M059J (cell line): ENCODE results near the gene TIA1. TPM values are rescaled to one million over a fixed set of nuclear protein-coding genes. Genes with fewer than 3 reads are reported as not detected.
"Not testable (repeated sequence)": the region's sequence is repeated elsewhere in the genome, so short reads cannot be mapped to it uniquely, and the experiment has no call there.

Source experiments
- DNase-seq: peaks from one replicate; pipeline ENCODE4 v3.0.0-alpha.2; 2012; ENCODE audit warnings: low read depth
- total RNA-seq: library from RNA; depleted of rRNA; stranded (reverse); fragments of >200 nt; shearing (Covaris generic); gene quantifications from 2 replicates; pipeline ENCODE4 v1.2.3, GENCODE V29; 2014; rRNA removed

The TIA1 gene, protein sequence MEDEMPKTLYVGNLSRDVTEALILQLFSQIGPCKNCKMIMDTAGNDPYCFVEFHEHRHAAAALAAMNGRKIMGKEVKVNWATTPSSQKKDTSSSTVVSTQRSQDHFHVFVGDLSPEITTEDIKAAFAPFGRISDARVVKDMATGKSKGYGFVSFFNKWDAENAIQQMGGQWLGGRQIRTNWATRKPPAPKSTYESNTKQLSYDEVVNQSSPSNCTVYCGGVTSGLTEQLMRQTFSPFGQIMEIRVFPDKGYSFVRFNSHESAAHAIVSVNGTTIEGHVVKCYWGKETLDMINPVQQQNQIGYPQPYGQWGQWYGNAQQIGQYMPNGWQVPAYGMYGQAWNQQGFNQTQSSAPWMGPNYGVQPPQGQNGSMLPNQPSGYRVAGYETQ
- 52.4 and 64.5 TPM in 2 replicates for total RNA-seq

- peak; percentile 97 for DNase-seq
Observed at GRCh38 chr2:70248181-70248847, at the start of gene TIA1. TIA1 (minus strand) TSS chr2:70248628; CDS start chr2:70248430, 198 bp downstream.

DNA sequence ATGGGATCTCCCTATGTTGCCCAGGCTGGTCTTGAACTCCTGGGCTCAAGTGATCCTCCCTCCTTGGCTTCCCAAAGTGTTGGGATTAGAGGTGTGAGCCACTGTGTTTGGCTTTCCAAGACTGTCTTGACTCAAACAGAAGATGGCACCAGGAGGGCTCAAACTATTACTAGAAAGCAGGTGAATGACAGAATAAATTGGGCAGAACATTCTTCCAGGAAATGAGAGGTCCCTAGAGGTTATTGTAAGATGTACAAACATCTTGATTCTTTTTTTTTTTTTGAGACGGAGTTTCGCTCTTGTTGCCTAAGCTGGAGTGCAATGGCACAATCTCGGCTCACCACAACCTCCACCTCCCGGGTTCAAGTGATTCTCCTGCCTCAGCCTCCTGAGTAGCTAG lies 49.4 kb upstream of the TIA1 start:
- DNase-seq, result not testable (repeated sequence)

DNA sequence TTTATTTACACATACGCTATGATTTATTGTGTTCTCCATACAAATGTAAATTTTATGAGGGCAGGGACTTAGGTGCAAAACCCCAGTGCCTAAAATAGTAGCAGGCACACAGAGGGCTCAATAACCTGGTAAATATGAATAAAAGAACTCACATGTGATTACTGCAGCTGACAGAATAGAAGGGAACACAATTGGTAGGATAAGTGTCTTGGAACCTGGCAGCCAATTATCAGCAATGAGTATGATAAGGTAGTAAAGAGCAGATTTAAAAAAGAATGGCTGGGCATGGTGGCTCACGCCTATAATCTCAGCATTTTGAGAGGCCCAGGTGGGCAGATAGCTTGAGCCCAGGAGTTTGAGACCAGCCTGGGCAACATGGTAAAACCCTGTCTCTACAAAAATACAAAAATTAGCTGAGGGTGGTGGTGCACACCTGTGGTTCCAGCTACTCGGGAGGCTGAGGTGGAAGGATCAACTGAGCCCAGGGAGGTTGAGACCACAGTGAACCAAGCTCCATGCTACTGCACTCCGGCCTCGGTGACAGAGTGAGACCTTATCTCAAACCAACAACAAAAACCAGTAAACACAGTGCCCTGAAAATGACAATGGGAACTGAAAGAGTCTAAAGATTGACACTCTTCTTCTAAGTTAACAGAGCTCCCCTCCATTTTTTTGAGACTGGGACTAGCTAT lies 35.2 kb upstream of the TIA1 start:
- DNase-seq, result no peak

GRCh38 chr2:70282439-70282838 lies 34.0 kb upstream of the TIA1 start:
- no peak for DNase-seq

GRCh38 chr2:70280242-70280798 lies 31.9 kb upstream of the TIA1 start:
- DNase-seq, result no peak

DNA sequence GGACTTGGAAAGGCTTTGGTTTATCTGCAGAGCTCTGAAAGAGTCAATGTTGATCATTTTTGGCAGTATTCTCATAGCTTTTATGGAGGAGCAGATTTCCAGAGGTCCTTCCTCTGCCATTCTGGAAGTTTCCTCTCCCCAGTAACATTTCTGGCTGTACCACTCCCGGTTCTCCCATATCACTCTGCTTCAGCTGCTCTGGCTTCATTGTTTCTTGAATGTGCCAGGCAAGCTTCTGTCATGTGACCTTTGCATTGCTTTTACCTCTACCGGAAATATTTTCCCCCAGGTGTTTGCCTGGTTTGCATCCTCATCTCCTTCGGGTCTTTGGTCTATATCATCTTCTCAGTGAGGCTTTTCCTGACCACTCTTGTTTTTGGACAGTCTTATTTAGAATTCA lies 21.9 kb upstream of the TIA1 start:
- no peak for DNase-seq

- DNase-seq, result not testable (repeated sequence)
Observed at GRCh38 chr2:70269422-70270302, 21.2 kb upstream of the TIA1 start.

DNA sequence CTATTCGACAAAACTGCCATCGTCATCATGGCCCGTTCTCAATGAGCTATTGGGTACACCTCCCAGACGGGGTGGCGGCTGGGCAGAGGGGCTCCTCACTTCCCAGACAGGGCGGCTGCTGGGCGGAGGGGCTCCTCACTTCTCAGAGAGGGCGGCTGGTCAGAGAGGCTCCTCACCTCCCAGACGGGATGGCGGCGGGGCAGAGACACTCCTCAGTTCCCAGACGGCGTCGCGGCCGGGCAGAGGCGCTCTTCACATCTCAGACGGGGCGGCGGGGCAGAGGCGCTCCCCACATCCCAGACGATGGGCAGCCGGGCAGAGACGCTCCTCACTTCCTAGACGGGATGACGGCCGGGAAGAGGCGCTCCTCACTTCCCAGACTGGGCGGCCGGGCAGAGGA lies 18.5 kb upstream of the TIA1 start:
- DNase-seq, result not testable (repeated sequence)

DNA sequence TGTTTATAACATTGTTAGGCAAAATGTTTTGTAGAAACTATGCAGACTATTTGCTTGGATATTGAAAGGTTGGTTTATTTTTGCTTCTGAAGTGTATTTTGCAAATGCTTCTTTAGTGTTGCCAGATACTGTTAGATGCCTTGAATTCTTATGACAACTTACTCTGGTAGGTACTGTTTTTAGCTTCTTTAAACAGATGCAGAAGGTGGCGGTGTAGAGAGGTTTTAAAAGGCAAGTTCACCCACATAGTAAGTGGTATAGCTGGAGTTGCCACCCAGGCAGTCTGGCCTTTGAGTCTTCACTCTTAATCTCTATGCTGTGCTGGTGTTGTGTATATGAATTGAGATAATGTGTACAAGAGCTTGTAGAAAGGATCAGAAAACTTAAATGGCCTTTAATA lies 13.1 kb upstream of the TIA1 start:
- DNase-seq, result no peak

DNA sequence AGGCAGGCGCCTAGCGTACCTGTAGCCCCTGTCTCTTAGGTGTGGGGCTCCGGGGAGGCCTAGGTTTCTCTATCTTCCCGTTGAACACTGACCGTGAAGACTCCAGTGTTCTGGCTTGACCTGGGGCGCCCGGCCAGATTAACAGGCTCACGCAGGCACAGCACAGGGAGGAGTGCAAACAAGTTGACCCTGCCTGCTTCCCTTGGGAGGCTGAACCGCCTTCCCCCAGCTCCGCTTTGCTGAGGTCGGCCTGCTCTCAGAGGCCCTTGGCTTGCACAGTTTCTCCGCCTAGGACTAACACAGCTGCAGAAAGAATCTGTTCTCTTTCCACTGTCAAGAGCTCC lies 10.1 kb upstream of the TIA1 start:
- DNase-seq, result peak; percentile 9

GRCh38 chr2:70255637-70256314 lies 7.3 kb upstream of the TIA1 start:
- DNase-seq, result no peak

GRCh38 chr2:70250434-70250833 lies 2.0 kb upstream of the TIA1 start:
- DNase-seq, result no peak

- peak; percentile 33 for DNase-seq
Observed at GRCh38 chr2:70247364-70248180, 856 bp downstream of the TIA1 start.

DNA sequence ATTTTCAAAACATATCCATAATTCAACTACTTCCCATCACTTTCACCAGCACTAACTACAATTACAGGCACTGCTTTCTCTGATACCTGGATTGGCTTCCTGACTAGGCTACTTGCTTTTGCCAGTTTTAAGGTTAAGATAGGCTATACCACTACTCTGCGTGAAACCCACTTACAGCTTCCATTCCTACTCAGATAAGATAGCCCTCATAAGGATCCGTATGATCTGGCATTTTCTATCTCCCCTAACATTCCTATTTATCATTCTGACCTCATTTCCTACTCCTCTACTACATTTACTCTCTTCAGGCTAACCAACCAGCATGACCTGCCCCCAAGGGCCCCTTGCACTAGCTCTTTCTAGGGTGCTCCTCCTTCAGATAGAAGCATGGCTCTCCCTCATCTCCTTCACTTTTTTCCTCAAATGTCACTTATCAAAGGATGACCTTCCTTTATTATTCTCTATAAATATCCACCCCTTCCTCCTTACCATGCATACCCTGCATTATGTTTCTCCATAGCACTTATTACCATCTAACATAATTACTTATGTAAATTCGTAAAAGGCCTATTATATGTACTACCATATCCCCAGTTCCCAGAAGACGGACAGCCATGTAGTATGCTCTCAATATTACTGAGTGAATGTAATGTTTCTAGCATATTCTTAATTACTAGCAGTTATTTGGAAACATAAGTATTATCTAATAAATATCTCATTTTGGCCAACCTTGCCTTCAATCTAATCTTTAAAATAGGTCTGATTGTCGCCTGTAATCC lies 4.4 kb downstream of the TIA1 start:
- DNase-seq, result no peak

DNA sequence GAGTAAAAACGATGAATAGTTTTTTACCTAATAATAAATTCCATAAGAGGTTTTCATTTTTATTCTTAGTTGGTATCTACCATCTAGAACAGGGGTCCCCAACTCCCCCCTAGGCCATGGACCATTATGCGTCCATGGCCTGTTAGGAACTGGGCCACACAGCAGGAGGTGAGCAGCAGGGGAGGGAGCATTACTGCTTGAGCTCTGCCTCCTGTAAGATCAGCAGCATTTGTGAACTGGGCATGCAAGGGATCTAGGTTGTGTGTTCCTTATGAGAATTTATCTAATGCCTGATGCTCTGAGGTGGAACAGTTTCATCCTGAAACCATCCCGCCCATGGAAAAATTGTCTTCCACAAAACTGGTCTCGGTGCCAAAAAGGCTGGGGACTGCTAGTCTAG lies 5.9 kb downstream of the TIA1 start:
- DNase-seq, result no peak

DNA sequence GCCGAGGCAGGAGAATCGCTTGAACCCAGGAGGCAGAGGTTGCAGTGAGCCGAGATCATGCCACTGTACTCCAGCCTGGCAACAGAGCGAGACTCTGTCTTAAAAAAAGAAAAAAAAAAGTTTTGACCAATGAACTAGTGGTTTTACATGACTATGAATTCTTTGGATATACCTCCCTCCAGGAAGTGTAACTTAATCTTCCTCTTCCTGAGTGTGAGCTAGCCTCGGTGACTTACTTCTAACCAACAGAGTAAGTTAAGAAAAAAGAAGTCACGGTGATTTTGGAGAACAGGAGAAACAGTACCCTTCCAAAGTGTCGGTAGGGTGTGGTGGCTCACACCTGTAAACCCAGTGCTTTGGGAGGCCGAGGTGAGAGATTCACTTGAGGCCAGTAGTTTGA lies 7.1 kb downstream of the TIA1 start:
- peak; percentile 37 for DNase-seq

- no peak for DNase-seq
Observed at GRCh38 chr2:70240599-70240998, 7.8 kb downstream of the TIA1 start.

DNA sequence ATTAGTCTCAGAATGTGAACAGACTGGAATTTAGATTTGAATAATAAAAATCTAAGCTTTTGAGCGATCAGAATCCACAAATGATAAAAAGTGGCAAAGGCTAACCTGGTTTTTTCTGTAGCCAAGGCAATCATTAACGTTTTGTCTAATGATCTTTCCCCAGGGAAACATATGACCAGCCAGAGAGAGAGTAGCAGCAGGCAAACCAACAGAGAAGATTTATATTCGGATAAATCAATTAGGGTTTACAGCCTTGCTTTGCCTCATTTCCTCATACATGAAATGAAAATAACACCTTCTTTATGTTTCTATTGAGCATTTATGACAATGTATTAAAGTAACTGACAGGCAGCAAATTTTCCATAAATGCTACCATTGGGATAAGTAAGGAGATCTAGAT lies 14.5 kb downstream of the TIA1 start:
- DNase-seq, result no peak

DNA sequence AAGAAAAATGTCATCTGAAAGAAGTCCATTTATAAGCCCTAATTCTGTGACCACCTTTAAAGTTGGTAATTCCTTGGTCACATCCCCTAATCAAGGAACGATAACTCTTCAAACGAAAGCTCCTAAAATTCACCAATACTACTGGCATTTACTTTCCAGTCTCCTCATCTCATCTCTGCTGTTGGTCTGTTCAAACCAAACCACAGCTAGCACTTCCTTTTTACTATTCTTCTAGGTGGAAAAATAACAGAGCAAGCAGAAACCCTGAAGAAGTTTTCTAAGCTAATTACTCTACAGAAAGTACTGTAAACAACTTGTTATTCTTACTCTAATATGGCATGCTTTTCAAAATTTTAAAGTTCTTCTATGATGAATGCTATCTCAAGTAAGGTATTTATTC lies 21.6 kb downstream of the TIA1 start:
- DNase-seq, result no peak
